BLaER1 treated with 17β-estradiol and CSF1 and Interleukin-3, amounts not matched to agents 10 nM and 100 nM (cell line): ENCODE measurements around the gene UTY.

ENCODE experiments used
- H3K27ac ChIP-seq, 11 experiments: shearing (Covaris generic); formaldehyde crosslinking; 2 replicates each; pipeline ENCODE4 v1.8.1; 2022
- H3K27me3 ChIP-seq, 11 experiments: shearing (Covaris generic); formaldehyde crosslinking; 2 replicates each; pipeline ENCODE4 v1.8.1; 2022
- H3K36me3 ChIP-seq, 11 experiments: shearing (Covaris generic); formaldehyde crosslinking; 2 replicates each; pipeline ENCODE4 v1.8.1; 2022
- H3K4me1 ChIP-seq, 10 experiments: shearing (Covaris generic); formaldehyde crosslinking; 2 replicates each; pipeline ENCODE4 v1.8.1; 2022
- H3K4me2 ChIP-seq, 11 experiments: shearing (Covaris generic); formaldehyde crosslinking; 2 replicates each; pipeline ENCODE4 v1.8.1; 2022
- H3K4me3 ChIP-seq, 10 experiments: shearing (Covaris generic); formaldehyde crosslinking; 2 replicates each; pipeline ENCODE4 v1.8.1; 2022
- H3K9ac ChIP-seq, 11 experiments: shearing (Covaris generic); formaldehyde crosslinking; 2 replicates each; pipeline ENCODE4 v1.8.1; 2022
- H3K9me3 ChIP-seq, 11 experiments: shearing (Covaris generic); formaldehyde crosslinking; replicated peaks in 1 of 11; 2 replicates each; pipeline ENCODE4 v1.8.1; 2022
- H4K20me1 ChIP-seq, 11 experiments: shearing (Covaris generic); formaldehyde crosslinking; 2 replicates each; pipeline ENCODE4 v1.8.1; 2022
- Cebpa-rat ChIP-seq, 11 experiments: shearing (Covaris generic); IDR thresholded peaks; 2 replicates each; pipeline ENCODE4 v1.8.1; 2022

The UTY gene

GRCh38 chrY:13416869-13417661 is 62.8 kb downstream of the UTY start:
- no peaks in the 10 kb centered on the region for H3K9me3 ChIP-seq
- no peak overlapping the region for H3K9ac ChIP-seq
- no peaks in the 10 kb centered on the region for H4K20me1 ChIP-seq
- no peaks in the 10 kb centered on the region for H3K27me3 ChIP-seq
- H3K4me1 ChIP-seq, result no peaks in the 10 kb centered on the region
- H3K36me3 ChIP-seq, result no peaks in the 10 kb centered on the region
- TF ChIP-seq Cebpa-rat (IDR thresholded peaks at IDR 0.05), result no peak
- H3K4me2 ChIP-seq, result no peak overlapping the region
- no peak overlapping the region for H3K4me3 ChIP-seq
- no peak overlapping the region for H3K27ac ChIP-seq

GRCh38 chrY:13415556-13415955 is 64.3 kb downstream of the UTY start:
- Histone ChIP-seq H3K27me3 (no peaks in the 10 kb centered on the region), H3K4me1 (no peaks in the 10 kb centered on the region), H3K36me3 (no peaks in the 10 kb centered on the region), H3K9me3 (no peaks in the 10 kb centered on the region), H4K20me1 (no peaks in the 10 kb centered on the region), H3K4me3 (no peak overlapping the region), H3K9ac (no peak overlapping the region), H3K4me2 (no peak overlapping the region), H3K27ac (no peak overlapping the region)
- no peak for TF ChIP-seq Cebpa-rat (IDR thresholded peaks at IDR 0.05)

- TF ChIP-seq Cebpa-rat (IDR thresholded peaks at IDR 0.05), result no peak
- no peaks in the 10 kb centered on the region for H3K36me3 ChIP-seq
- H3K27me3 ChIP-seq, result no peaks in the 10 kb centered on the region
- no peaks in the 10 kb centered on the region for H3K9me3 ChIP-seq
- no peak overlapping the region for H3K9ac ChIP-seq
- no peak overlapping the region for H3K4me3 ChIP-seq
- H3K27ac ChIP-seq, result no peak overlapping the region
- H3K4me2 ChIP-seq, result no peak overlapping the region
- H4K20me1 ChIP-seq, result no peaks in the 10 kb centered on the region
- H3K4me1 ChIP-seq, result no peaks in the 10 kb centered on the region
Observed at GRCh38 chrY:13398876-13399275, 81.0 kb downstream of the UTY start.

GRCh38 chrY:13381110-13381683 is 98.6 kb downstream of the UTY start:
- H4K20me1 ChIP-seq, result no peaks in the 10 kb centered on the region
- no peak overlapping the region for H3K4me2 ChIP-seq
- TF ChIP-seq Cebpa-rat (IDR thresholded peaks at IDR 0.05), result no peak
- no peak overlapping the region for H3K27ac ChIP-seq
- H3K36me3 ChIP-seq, result no peaks in the 10 kb centered on the region
- H3K4me3 ChIP-seq, result no peak overlapping the region
- no peak overlapping the region for H3K9ac ChIP-seq
- H3K4me1 ChIP-seq, result no peaks in the 10 kb centered on the region
- H3K9me3 ChIP-seq, result no peaks in the 10 kb centered on the region
- H3K27me3 ChIP-seq, result no peaks in the 10 kb centered on the region

GRCh38 chrY:13370868-13371800 is 108.7 kb downstream of the UTY start:
- Histone ChIP-seq H4K20me1 (no peaks in the 10 kb centered on the region), H3K4me1 (no peaks in the 10 kb centered on the region), H3K4me2 (no peak overlapping the region), H3K9ac (no peak overlapping the region), H3K27ac (no peak overlapping the region), H3K27me3 (no peaks in the 10 kb centered on the region), H3K4me3 (no peak overlapping the region), H3K36me3 (no peaks in the 10 kb centered on the region), H3K9me3 (no peaks in the 10 kb centered on the region)
- TF ChIP-seq Cebpa-rat (IDR thresholded peaks at IDR 0.05), result no peak

GRCh38 chrY:13370245-13370644 is 109.6 kb downstream of the UTY start:
- Histone ChIP-seq H4K20me1 (no peaks in the 10 kb centered on the region), H3K27me3 (no peaks in the 10 kb centered on the region), H3K4me2 (no peak overlapping the region), H3K4me1 (no peaks in the 10 kb centered on the region), H3K9ac (no peak overlapping the region), H3K9me3 (no peaks in the 10 kb centered on the region), H3K4me3 (no peak overlapping the region), H3K36me3 (no peaks in the 10 kb centered on the region), H3K27ac (no peak overlapping the region)
- TF ChIP-seq Cebpa-rat (IDR thresholded peaks at IDR 0.05), result no peak

GRCh38 chrY:13368513-13368845 is 111.4 kb downstream of the UTY start:
- Histone ChIP-seq H3K27ac (no peak overlapping the region), H3K9me3 (no peaks in the 10 kb centered on the region), H3K4me3 (no peak overlapping the region), H3K4me1 (no peaks in the 10 kb centered on the region), H3K9ac (no peak overlapping the region), H4K20me1 (no peaks in the 10 kb centered on the region), H3K36me3 (no peaks in the 10 kb centered on the region), H3K27me3 (no peaks in the 10 kb centered on the region), H3K4me2 (no peak overlapping the region)
- TF ChIP-seq Cebpa-rat (IDR thresholded peaks at IDR 0.05), result no peak

- Histone ChIP-seq H3K4me3 (no peak overlapping the region), H3K27ac (no peak overlapping the region)
Observed at GRCh38 chrY:13363641-13364040, 116.2 kb downstream of the UTY start.

GRCh38 chrY:13362662-13363061 is 117.2 kb downstream of the UTY start:
- no peak overlapping the region for H3K9ac ChIP-seq
- no peak overlapping the region for H3K4me3 ChIP-seq
- no peaks in the 10 kb centered on the region for H3K4me1 ChIP-seq
- no peaks in the 10 kb centered on the region for H3K36me3 ChIP-seq
- no peak overlapping the region for H3K27ac ChIP-seq
- no peak overlapping the region for H3K4me2 ChIP-seq
- H3K27me3 ChIP-seq, result no peaks in the 10 kb centered on the region
- H4K20me1 ChIP-seq, result no peaks in the 10 kb centered on the region
- H3K9me3 ChIP-seq, result no peaks in the 10 kb centered on the region
- TF ChIP-seq Cebpa-rat (IDR thresholded peaks at IDR 0.05), result no peak

More at GRCh38 chrY:13363641-13364040, 116.2 kb downstream of the UTY start:
- H4K20me1 ChIP-seq, result no peaks in the 10 kb centered on the region
- H3K9ac ChIP-seq, result no peak overlapping the region
- H3K4me2 ChIP-seq, result no peak overlapping the region
- no peaks in the 10 kb centered on the region for H3K9me3 ChIP-seq
- TF ChIP-seq Cebpa-rat (IDR thresholded peaks at IDR 0.05), result no peak
- H3K27me3 ChIP-seq, result no peaks in the 10 kb centered on the region
- no peaks in the 10 kb centered on the region for H3K36me3 ChIP-seq
- H3K4me1 ChIP-seq, result no peaks in the 10 kb centered on the region
